Stimulated activated CD8-positive, alpha-beta memory T cell treated with anti-CD3 and anti-CD28 coated beads, Interleukin-7, amount 100 ng/mL, for 1 hour (primary cell): ENCODE results near the gene ABCA1.
"Not testable (repeated sequence)": the region's sequence is repeated elsewhere in the genome, so short reads cannot be mapped to it uniquely, and the experiment has no call there.

ENCODE experiments used
- DNase-seq, 2 donors: peaks; one replicate each; pipeline ENCODE4 v3.0.0-alpha.2; 2020; ENCODE audit warnings: low read depth in 2 of 2

Gene ABCA1

GRCh38 chr9:104769655-104770054, 158.3 kb downstream of the ABCA1 start:
- DNase-seq, result no peak

- not testable (repeated sequence) for DNase-seq
Observed at GRCh38 chr9:104769029-104769428, 158.9 kb downstream of the ABCA1 start.

- DNase-seq, result no peak
Observed at GRCh38 chr9:104767507-104767906, 160.4 kb downstream of the ABCA1 start.

GRCh38 chr9:104766025-104766424, 161.9 kb downstream of the ABCA1 start:
- no peak for DNase-seq

GRCh38 chr9:104765138-104765537, 162.8 kb downstream of the ABCA1 start:
- DNase-seq, result no peak

GRCh38 chr9:104758974-104759373, 169.0 kb downstream of the ABCA1 start:
- no peak for DNase-seq

- DNase-seq, result no peak
Observed at GRCh38 chr9:104750185-104750767, 177.7 kb downstream of the ABCA1 start.

GRCh38 chr9:104748359-104749031, 179.5 kb downstream of the ABCA1 start:
- no peak for DNase-seq

- DNase-seq, result peak; percentile 67 to 72
Observed at GRCh38 chr9:104747565-104748358, 180.2 kb downstream of the ABCA1 start, which contains the start of gene NIPSNAP3A. Gene NIPSNAP3A (plus strand): TSS chr9:104747683. CDS start chr9:104747793, 110 bp downstream.

GRCh38 chr9:104747245-104747564, 180.8 kb downstream of the ABCA1 start:
- no peak for DNase-seq

GRCh38 chr9:104746798-104747197, 181.2 kb downstream of the ABCA1 start:
- no peak for DNase-seq

GRCh38 chr9:104746285-104746684, 181.7 kb downstream of the ABCA1 start:
- DNase-seq, result no peak

GRCh38 chr9:104745852-104746251, 182.1 kb downstream of the ABCA1 start:
- DNase-seq, result no peak

GRCh38 chr9:104743376-104743985, 184.5 kb downstream of the ABCA1 start:
- DNase-seq, result no peak

- no peak for DNase-seq
Observed at GRCh38 chr9:104740621-104741020, 187.3 kb downstream of the ABCA1 start.

GRCh38 chr9:104738452-104738851, 189.5 kb downstream of the ABCA1 start:
- no peak for DNase-seq
